C1 segment of cervical spinal cord (tissue), 14 donors: ENCODE data around the gene NARF.

Experiments used
- DNase-seq, 14 donors: peaks; one replicate each; lab custom pipeline; 2025; lab: John Stamatoyannopoulos, UW

The NARF gene

GRCh38 chr17:82433560-82434215, 24.9 kb upstream of the NARF start:
- no peak for DNase-seq

DNA sequence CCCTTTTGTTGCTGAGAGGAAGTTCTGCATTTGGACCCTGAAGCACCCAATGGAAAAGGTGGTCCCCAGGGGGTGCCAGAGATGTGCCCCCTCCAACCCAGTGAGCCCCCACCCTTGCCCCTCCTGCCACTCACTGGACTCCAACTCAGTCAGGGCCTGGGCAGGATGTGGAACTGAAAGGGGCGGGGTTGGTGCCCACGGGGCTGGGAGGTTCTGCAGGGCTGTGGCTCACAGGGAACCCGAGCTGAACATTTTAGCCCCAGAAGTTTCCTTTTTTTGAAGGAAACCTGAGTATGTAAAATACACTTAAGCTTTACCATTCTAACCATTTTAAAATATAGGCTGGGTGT, 24.4 kb upstream of the NARF start:
- DNase-seq: no peak

GRCh38 chr17:82435103-82435502, 23.4 kb upstream of the NARF start:
- no peak for DNase-seq

DNA sequence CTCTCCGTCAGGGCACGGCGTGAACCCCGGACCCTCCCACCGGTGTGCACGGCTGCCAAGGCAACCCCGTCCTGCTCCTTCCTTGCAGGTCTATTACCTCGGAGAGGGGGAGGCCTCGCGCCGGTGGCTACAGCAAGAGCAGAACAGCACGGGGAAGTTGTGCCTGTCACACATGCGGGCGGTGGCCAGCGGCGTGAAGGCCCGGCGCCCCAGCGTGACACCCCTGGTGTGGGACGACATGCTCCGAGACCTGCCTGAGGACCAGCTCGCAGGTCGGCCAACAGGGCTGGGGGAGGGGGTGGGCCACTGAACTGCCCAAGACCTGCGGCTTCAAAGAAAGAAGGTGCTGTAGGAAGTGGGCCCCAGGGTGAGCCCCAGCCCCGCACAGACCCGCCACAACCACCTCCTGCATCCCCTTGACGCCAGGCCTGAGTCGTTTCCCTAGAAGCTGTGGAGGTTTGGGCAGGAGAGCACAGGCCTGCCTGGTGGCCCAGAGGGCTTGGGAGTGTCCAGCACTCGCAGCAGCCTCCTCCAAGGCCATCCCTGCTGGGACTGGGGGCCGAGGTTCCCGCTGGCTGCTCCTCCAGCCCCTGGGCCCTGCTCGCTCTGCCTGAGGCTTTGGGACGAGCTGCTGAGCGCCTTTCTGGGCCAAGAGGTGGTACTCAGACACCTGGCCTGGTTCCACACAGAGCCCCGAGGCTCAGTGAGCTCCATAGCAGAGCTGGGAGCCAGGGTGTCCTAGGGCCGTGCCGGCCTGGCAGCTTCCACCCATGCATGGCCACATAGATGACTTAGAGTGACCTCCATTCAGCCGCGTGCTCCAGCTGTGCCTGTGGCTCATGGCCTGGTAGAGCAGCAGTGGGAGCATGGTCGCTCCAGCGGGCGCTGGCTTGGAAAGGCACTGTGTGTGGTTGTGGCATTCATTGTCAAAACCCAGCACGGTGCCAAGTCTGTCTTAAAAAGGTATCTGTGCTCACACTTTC, 22.6 kb upstream of the NARF start:
- DNase-seq: no peak

DNA sequence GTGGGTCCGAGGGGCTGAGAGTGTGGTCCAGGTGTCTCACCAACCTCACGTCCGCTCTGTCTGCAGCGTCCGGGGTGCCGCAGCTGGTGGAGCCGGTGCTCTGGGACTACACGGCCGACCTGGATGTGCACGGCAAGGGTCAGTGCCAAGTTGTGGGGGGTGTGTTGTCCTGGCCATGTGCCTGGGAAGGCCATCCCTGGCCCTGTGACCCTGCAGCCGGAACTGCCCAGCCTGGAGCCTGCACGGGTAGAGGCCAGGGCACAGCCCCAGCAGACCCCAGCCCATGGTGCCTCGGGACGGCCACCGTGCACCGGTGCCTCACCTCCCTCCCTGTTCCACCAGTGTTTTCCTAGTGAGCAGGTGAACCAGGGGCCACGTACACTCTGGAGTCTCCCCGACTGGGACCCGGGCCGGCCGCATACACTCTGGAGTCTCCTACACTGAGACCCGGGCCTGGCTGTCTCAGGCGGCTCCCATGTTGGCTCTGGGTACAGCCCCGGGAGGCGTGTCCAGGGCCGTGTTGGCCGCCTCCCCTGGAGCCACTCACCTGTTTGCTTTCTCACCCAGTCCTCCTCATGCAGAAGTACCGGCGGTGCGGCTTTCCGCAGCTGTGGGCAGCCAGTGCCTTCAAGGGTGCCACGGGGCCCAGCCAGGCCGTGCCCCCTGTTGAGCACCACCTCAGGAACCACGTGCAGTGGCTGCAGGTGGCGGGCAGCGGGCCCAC, 21.8 kb upstream of the NARF start:
- DNase-seq: no peak

- no peak for DNase-seq
Observed at GRCh38 chr17:82437325-82437668, 21.2 kb upstream of the NARF start.

DNA sequence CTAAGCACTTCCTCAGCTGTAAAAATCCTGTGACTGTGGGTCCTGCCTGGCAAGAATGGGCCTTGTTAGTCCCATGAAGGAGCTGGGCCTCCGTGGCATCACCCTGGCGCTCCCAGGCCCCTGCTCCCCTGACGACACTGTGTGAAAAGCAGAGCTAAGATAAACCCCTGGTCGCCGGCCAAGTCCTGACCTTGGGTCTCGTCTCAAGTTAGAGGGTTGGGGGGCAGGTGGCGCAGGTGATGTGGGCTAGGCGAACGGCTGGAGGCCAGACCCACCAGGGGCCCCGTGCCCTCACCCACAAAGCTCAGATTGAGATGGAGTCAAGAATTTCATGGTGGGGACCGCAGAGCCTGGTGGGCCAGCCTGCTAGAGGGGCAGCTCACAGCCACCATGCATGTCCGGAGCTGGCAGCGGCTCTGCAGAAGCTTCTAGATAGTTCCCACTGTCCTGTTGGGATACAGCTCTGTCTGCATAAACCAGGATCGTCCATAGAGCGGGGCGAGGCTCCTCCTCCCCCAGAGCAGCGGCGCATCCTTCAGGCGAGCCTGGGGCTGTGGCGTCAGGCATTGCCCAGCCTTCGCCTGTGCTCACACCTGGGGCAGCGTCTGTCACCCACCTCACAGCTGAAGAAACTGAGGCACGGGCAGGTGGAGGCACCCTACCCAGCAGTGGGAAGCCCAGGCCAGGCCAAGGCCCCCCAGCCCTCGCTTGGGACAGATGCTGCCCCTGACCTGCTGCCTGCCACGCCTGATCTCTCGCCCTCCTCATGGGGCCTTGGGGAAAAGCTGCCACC, 19.9 kb upstream of the NARF start:
- DNase-seq: no peak

DNA sequence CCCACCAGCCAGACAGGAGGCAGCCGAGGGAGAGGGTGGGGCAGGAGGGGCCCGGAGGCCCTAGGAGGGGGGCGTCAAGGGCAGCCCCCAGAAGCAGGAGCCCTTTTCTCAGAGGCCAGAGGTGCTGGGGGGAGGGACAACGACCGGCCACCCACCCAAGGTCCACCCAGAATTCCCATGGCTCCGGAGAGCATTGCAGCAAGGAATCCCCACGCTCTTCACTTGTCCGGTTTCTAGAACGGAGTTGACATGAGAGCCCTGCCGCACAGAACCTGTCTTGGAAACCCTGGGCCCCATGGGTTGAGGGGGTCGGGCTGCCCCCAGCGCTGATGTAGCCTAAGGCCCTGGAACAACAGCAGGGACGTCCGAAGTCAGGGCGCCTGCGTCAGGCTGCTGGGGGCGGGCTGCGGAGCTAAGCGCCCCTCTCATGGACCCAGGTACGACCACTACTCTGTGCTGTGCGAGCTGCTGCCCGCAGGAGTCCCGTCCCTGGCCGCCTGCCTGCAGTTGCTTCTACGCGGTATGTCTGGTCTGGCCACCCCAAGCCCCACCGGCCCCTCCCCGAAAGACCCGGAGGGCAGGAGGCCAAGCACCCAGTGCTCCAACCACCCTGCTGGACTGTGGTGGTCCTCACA, 19.2 kb upstream of the NARF start:
- no peak for DNase-seq

GRCh38 chr17:82439829-82440365, 18.6 kb upstream of the NARF start:
- DNase-seq: no peak

GRCh38 chr17:82440469-82440981, 18.0 kb upstream of the NARF start:
- DNase-seq: peak in 5 of 14 donors; percentile 18 to 57 (median 31)

DNA sequence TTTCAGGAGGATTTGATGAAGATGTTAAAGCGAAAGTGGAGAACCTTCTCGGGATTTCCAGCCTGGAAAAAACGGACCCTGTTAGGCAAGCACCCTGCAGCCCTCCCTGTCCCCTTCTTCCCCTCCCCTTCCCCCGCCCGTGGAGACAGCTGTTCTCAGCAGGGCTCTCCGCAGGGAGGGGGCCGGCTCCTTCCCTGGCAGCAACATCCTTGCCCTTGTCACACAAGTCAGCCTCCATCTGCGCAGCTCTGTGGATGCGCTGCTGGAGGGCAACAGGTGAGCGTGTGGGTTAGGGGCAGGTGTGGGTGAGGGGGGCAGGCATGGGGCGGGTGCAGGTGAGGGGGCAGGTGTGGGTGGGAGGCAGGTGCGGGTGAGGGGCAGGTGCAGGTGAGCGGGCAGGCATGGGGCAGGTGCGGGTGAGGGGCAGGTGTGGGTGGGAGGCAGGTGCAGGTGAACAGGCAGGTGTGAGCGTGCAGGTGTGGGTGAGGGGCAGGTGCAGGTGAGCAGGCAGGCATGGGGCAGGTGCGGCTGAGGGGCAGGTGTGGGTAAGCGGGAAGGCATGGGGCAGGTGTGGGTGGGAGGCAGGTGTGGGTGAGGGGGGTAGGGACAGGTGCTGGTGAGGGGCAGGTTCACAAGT, 17.4 kb upstream of the NARF start:
- DNase-seq: no peak

DNA sequence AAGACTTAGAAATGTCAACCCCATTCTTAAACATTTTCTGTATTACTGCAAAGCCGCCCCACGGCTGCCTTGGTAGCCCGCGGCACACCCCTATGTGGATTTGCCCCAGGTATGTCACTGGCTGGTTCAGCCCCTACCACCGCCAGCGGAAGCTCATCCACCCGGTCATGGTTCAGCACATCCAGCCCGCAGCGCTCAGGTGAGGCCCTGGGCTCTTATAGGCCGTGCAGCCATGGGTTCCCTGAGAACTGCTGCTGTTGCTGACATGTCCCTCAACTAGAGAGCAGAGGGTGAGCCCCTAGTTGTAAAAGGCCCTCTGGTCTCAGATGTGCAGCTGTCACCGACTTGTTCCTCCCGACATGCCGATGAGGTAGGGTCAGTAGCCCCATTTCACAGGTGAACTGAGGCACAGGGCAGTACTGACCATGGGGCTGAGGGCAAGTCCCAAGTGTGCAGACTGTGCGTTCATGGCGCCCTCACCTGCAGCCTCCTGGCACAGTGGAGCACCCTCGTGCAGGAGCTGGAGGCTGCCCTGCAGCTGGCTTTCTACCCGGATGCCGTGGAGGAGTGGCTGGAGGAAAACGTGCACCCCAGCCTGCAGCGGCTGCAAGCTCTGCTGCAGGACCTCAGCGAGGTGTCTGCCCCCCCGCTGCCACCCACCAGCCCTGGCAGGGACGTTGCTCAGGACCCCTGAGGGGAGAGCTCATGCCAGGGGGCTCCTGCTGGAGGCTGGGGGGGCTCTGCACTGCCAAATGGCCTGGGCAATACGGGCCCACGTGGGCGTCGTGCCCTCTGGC, 16.7 kb upstream of the NARF start:
- no peak for DNase-seq

DNA sequence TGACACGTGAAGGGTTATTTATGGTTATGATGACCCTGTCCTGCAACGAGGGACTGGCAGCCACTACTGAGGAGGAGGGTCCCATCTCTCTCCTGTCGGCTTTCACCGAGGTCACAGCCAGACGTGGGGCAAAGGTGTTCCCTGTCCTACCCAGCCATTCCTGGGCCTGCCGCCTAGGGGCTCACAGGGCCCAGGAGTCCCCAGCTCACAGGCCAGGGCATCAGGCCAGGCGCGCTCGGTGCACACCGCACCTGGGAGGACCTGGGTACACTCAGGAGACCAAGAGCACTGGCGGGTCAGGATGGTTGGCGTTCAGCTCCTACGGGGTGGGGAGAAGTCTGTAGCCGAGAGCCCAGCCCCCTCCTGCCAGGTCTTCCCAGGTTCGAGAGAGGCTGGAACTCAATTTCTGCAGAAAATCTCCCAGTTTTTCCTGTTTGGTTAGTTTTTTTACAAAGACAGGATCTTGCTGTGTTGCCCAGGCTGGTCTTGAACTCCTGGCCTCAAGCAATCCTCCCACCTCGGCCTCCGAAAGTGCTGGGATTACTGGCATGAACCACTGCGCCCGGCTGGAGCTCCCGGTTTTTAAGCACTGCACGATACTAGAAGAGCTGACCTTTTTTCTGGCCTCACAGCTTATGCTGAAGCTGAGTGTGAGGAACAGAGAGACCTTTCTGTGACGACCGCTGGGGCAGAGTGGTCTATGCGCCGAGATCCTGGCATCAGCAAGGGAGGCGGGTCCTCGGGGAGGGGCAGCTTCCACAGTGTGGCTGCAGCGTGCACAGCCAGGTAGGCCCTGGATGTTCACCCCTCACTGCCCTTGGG, 15.7 kb upstream of the NARF start:
- DNase-seq: no peak

- DNase-seq: peak in 1 of 14 donors; percentile 27
Observed at GRCh38 chr17:82443465-82444283, 14.9 kb upstream of the NARF start.

DNA sequence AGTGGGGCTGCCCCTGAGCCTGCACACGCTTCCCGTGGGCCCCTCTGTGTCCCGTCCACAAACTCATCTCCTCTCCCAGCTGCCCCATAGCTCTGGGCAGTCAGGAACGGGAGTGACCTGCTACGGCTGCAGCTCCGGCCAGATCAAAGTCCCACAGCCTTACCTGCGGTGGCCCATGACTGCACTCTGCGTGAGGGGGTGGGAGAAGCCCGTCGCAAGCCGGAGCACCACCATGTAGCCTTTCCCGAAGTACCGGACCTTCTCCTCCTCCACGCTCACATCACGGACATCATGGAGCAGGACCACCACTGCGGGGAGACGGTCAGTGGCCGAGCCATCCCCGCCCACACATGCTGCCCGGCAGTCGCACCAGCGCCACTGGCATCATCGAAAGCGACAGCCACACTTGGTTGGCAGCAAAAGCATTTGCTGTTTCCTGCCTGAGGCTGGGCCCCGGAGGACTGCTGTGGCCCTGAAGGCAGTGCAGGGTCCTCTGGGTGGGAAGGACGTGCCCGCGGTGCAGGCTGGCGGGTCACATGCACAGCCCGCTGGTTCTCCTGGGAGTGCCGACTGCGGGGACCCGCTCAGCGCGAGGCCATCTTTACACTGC, 14.2 kb upstream of the NARF start:
- DNase-seq: peak in 1 of 14 donors; percentile 57

DNA sequence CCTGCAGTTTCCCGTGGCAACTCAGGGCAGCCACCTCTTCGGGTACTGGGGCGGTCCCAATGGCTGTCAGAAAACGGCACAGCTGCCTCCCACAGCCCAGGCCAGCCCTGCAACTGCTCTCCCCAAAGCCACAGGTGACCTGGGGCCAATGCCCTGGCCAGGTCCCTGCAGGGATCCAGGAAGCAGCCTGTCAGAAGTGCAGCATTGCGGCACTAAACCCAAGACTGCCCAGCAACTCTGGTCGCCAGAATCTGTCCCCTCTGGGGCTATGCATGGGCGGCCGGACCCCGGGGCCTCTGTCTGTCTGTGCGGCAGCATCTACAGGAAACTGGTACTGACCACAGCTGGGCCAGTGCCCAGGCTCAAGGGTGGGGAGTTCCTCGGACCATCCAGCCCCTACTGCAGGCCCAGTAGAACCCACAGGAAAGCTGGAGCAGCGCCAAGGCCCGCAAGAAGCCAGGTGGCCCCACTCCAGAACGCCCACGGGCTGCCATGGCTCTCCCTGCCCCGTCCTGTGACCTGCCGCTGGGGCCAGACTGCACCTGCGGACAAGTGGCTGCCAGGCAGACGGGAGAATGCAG, 13.5 kb upstream of the NARF start:
- DNase-seq: peak in 4 of 14 donors; percentile 23 to 45 (median 29)

- DNase-seq: no peak
Observed at GRCh38 chr17:82445542-82445941, 13.0 kb upstream of the NARF start.
